DOHH2 (cell line): ENCODE data around the gene KPNA6.

Source experiments
- CTCF ChIP-seq: fragments of 200-600 bp; sonication (generic); IDR thresholded peaks from one replicate; pipeline ENCODE4 v1.5.1; 2014; ENCODE audit warnings: antibody characterized with exemption, mild to moderate bottlenecking, low read depth, low read length; ENCODE audit not compliant: poor library complexity, severe bottlenecking
- EZH2phosphoT487 ChIP-seq: fragments of 200-600 bp; sonication (generic); IDR thresholded peaks from 2 replicates; pipeline ENCODE4 v1.6.1; 2017; ENCODE audit warnings: borderline replicate concordance, mild to moderate bottlenecking, antibody characterized with exemption, low read length, moderate library complexity, mixed read lengths

GRCh38 chr1:32198237-32199042 lies 90.6 kb downstream of the KPNA6 start:
- TF ChIP-seq CTCF (no peak), EZH2phosphoT487 (no peak)
